Kidney (tissue), 14 donors: Measurements from ENCODE around the gene LAMA1. TPM values are rescaled to one million over a fixed set of nuclear protein-coding genes. Genes with fewer than 3 reads are reported as not detected.

Source experiments
- DNase-seq, 5 donors: peaks; one replicate each; pipeline ENCODE4 v3.0.0-alpha.2; 2013 to 2020
- FAIRE-seq: peaks from 2 replicates; lab custom pipeline; 2012; peaks lifted over from hg19 to GRCh38; lab: Jason Lieb, UNC
- H3K27ac ChIP-seq, 2 donors: one replicate each; pipeline ENCODE4 v1.7.0; 2013; ENCODE audit warnings: low read depth in 2 of 2, low read length in 2 of 2, inconsistent platforms in 1 of 2
- H3K27me3 ChIP-seq: one replicate; pipeline ENCODE4 v1.7.1; 2013; ENCODE audit warnings: low read length, inconsistent platforms; ENCODE audit not compliant: control insufficient read depth, insufficient read depth
- H3K36me3 ChIP-seq, 3 donors: one replicate each; pipeline versions ENCODE4 v1.7.0 to v1.7.1; 2013; ENCODE audit warnings: low read length in 3 of 3, control low read depth in 1 of 3, inconsistent platforms in 1 of 3; ENCODE audit not compliant: insufficient read depth in 3 of 3, control insufficient read depth in 2 of 3
- H3K4me1 ChIP-seq, 3 donors: one replicate each; pipeline versions ENCODE4 v1.7.0 to v1.7.1; 2013; ENCODE audit warnings: low read length in 3 of 3, inconsistent platforms in 1 of 3, low read depth in 1 of 3; ENCODE audit not compliant: control insufficient read depth in 2 of 3, insufficient read depth in 2 of 3
- H3K4me3 ChIP-seq, 3 donors: one replicate each; pipeline versions ENCODE4 v1.7.0 to v1.8.1; 2013; ENCODE audit warnings: low read length in 3 of 3, control low read depth in 1 of 3, inconsistent platforms in 1 of 3
- H3K9ac ChIP-seq, 3 donors: one replicate each; pipeline versions ENCODE4 v1.7.0 to v1.7.1; 2013; ENCODE audit warnings: low read length in 3 of 3, control low read depth in 1 of 3, inconsistent platforms in 1 of 3
- H3K9me3 ChIP-seq, 3 donors: one replicate each; pipeline versions ENCODE4 v1.7.0 to v1.7.1; 2013; ENCODE audit warnings: low read length in 3 of 3, control low read depth in 1 of 3, inconsistent platforms in 1 of 3; ENCODE audit not compliant: control insufficient read depth in 2 of 3, insufficient read depth in 1 of 3
- CTCF ChIP-seq: IDR thresholded peaks from 3 replicates; pipeline ENCODE4 v1.5.1; 2012; ENCODE audit warnings: mild to moderate bottlenecking, moderate library complexity, borderline replicate concordance; ENCODE audit not compliant: insufficient read depth; ENCODE audit errors: extremely low read depth
- intact Hi-C: fragments of 100-400 bp; cut with DNase I; formaldehyde crosslinking; loops from one replicate; pipeline ENCODE4 v1.11.1; 2022
- polyA plus RNA-seq: library from polyadenylated mRNA; stranded (reverse); fragments of 350-450 nt; fragmentation: Illumina TruSeq; extraction: RNeasy Lipid Tissue Mini Kit (QIAGEN cat#74804); gene quantifications from one replicate; pipeline ENCODE4 v1.2.3, GENCODE V29; 2014; ENCODE audit warnings: low read depth, low replicate concordance; ENCODE audit not compliant: insufficient read depth
- total RNA-seq: library from RNA; stranded (reverse); fragmentation: NEBNext Ultra II Directional; extraction: Animal tissue kit (Norgen Biotek cat#: 25700); gene quantifications from one replicate; pipeline ENCODE4 v1.2.1, GENCODE V29; 2021
- donor health status: control.
- donor health status: control.
- donor health status: control.
- donor health status: control.
- donor health status: control.
- donor health status: DM: yes; HTN: yes; CAD: no.
- donor health status: Normal renal cell carcinoma (clear cell type).

The LAMA1 gene
- total and polyA plus RNA-seq, 2 donors from 2014 or later: 10.7 to 14.1 TPM

GRCh38 chr18:7056026-7056425, 61.6 kb downstream of the LAMA1 start:
- no peak overlapping the region for H3K9ac ChIP-seq
- no peak overlapping the region for H3K27ac ChIP-seq
- DNase-seq: no peak
- H3K9me3 ChIP-seq: no peaks in the 10 kb centered on the region
- no peaks in the 10 kb centered on the region for H3K27me3 ChIP-seq
- H3K36me3 ChIP-seq: no peaks in the 10 kb centered on the region
- peaks cover 3 to 8% (median 3%) of the 10 kb centered on the region in 3 donors for H3K4me1 ChIP-seq
- no peak for TF ChIP-seq CTCF
- no peak for FAIRE-seq
- no peak overlapping the region for H3K4me3 ChIP-seq
- intact Hi-C loops: no loop called here

GRCh38 chr18:7049951-7050350, 67.6 kb downstream of the LAMA1 start:
- Histone ChIP-seq H3K4me1 (no peaks in the 10 kb centered on the region), H3K36me3 (no peaks in the 10 kb centered on the region), H3K9ac (no peak overlapping the region), H3K27ac (no peak overlapping the region), H3K27me3 (no peaks in the 10 kb centered on the region), H3K4me3 (no peak overlapping the region), H3K9me3 (no peaks in the 10 kb centered on the region)
- FAIRE-seq (no peak), DNase-seq (no peak)
- TF ChIP-seq CTCF: no peak
- intact Hi-C loops: no loop called here

- no peaks in the 10 kb centered on the region for H3K36me3 ChIP-seq
- H3K4me1 ChIP-seq: no peaks in the 10 kb centered on the region
- H3K9ac ChIP-seq: no peak overlapping the region
- no peak overlapping the region for H3K27ac ChIP-seq
- no peak for FAIRE-seq
- H3K27me3 ChIP-seq: no peaks in the 10 kb centered on the region
- intact Hi-C loops: no loop called here
- DNase-seq: no peak
- no peak for TF ChIP-seq CTCF
- no peak overlapping the region for H3K4me3 ChIP-seq
- no peaks in the 10 kb centered on the region for H3K9me3 ChIP-seq
Measured at GRCh38 chr18:7048081-7048480, 69.5 kb downstream of the LAMA1 start.

GRCh38 chr18:7047336-7047735, 70.3 kb downstream of the LAMA1 start:
- Histone ChIP-seq H3K9ac (no peak overlapping the region), H3K27ac (no peak overlapping the region), H3K9me3 (no peaks in the 10 kb centered on the region), H3K36me3 (no peaks in the 10 kb centered on the region), H3K27me3 (no peaks in the 10 kb centered on the region), H3K4me3 (no peak overlapping the region), H3K4me1 (no peaks in the 10 kb centered on the region)
- intact Hi-C loops: no loop called here
- TF ChIP-seq CTCF: no peak
- no peak for DNase-seq
- no peak for FAIRE-seq
